Ovary (tissue), 3 donors: Measurements from ENCODE around the gene CTIF.

ENCODE experiments used
- CTCF ChIP-seq, 3 donors: fragments of 450-650 bp in 2 of 3; fragments of 200-600 bp in 1 of 3; IDR thresholded peaks; one replicate each; pipeline versions ENCODE4 v1.5.1 to v1.8.0; 2016 to 2022; ENCODE audit warnings: antibody characterized with exemption in 3 of 3, mild to moderate bottlenecking in 1 of 3
- EP300 ChIP-seq: sonication (generic); formaldehyde crosslinking; IDR thresholded peaks from one replicate; pipeline ENCODE4 v1.6.1; 2017; ENCODE audit warnings: antibody characterized with exemption
- POLR2A ChIP-seq: fragments of 450-650 bp; IDR thresholded peaks from one replicate; pipeline ENCODE4 v1.6.1; 2017; ENCODE audit warnings: antibody characterized with exemption, mild to moderate bottlenecking, moderate library complexity
- donor health status: DM: no; HTN: no; CAD: no.

GRCh38 chr18:48705043-48705442, 166.2 kb downstream of the CTIF start:
- TF ChIP-seq POLR2A (no peak), CTCF (IDR thresholded peaks at IDR 0.05) (no peak), EP300 (no peak)
